Astrocyte (in vitro differentiated cells and primary cell): ENCODE measurements around the gene CUEDC2. TPM values are rescaled to one million over a fixed set of nuclear protein-coding genes. Genes with fewer than 3 reads are reported as not detected.

ENCODE experiments used
- DNase-seq: peaks from one replicate; pipeline ENCODE4 v3.0.0-alpha.2; 2010; ENCODE audit warnings: low read depth
- FAIRE-seq: peaks from 2 replicates; lab custom pipeline; 2011; peaks lifted over from hg19 to GRCh38; lab: Jason Lieb, UNC
- H2AFZ ChIP-seq: 2 replicates; pipeline ENCODE4 v1.6.0; 2012; ENCODE audit warnings: low read depth, low read length, inconsistent platforms
- H3K27ac ChIP-seq: 2 replicates; pipeline ENCODE4 v1.5.1; 2011; ENCODE audit warnings: low read depth, low read length, inconsistent platforms
- H3K27me3 ChIP-seq: 2 replicates; pipeline ENCODE4 v1.6.0; 2011; ENCODE audit warnings: low read length, inconsistent platforms; ENCODE audit not compliant: insufficient read depth
- H3K36me3 ChIP-seq: 2 replicates; pipeline ENCODE4 v1.5.1; 2011; ENCODE audit warnings: low read length, inconsistent platforms; ENCODE audit not compliant: insufficient read depth
- H3K4me1 ChIP-seq: 2 replicates; pipeline ENCODE4 v1.5.1; 2011; ENCODE audit warnings: low read length, inconsistent platforms; ENCODE audit not compliant: insufficient read depth
- H3K4me2 ChIP-seq: 2 replicates; pipeline ENCODE4 v1.6.0; 2012; ENCODE audit warnings: low read length, inconsistent platforms
- H3K4me3 ChIP-seq: 2 replicates; pipeline ENCODE4 v1.5.1; 2011; ENCODE audit warnings: low read depth, mild to moderate bottlenecking, low read length, inconsistent platforms; ENCODE audit not compliant: insufficient read depth
- H3K79me2 ChIP-seq: 2 replicates; pipeline ENCODE4 v1.6.0; 2012; ENCODE audit warnings: mild to moderate bottlenecking, low read length, inconsistent platforms; ENCODE audit not compliant: insufficient read depth
- H3K9ac ChIP-seq: 2 replicates; pipeline ENCODE4 v1.6.0; 2012; ENCODE audit warnings: mild to moderate bottlenecking, low read length, inconsistent platforms
- H3K9me3 ChIP-seq: 2 replicates; pipeline ENCODE4 v1.5.1; 2012; ENCODE audit warnings: low read depth, mild to moderate bottlenecking, low read length, inconsistent platforms; ENCODE audit not compliant: insufficient read depth
- H4K20me1 ChIP-seq: 2 replicates; pipeline ENCODE4 v1.6.0; 2012; ENCODE audit warnings: low read length, inconsistent platforms; ENCODE audit not compliant: insufficient read depth
- H3K27ac Mint-ChIP-seq: one replicate; pipeline ENCODE4 v1.8.0; 2021; ENCODE audit warnings: mild to moderate bottlenecking, mixed read lengths; ENCODE audit not compliant: unreplicated experiment
- H3K27me3 Mint-ChIP-seq: one replicate; pipeline ENCODE4 v1.8.0; 2021; ENCODE audit warnings: low read depth, mixed read lengths; ENCODE audit not compliant: unreplicated experiment
- H3K36me3 Mint-ChIP-seq: one replicate; pipeline ENCODE4 v1.8.0; 2021; ENCODE audit warnings: low read depth, mixed read lengths; ENCODE audit not compliant: unreplicated experiment
- H3K4me1 Mint-ChIP-seq: one replicate; pipeline ENCODE4 v1.8.0; 2021; ENCODE audit warnings: low read depth, mixed read lengths; ENCODE audit not compliant: unreplicated experiment
- H3K4me3 Mint-ChIP-seq: one replicate; pipeline ENCODE4 v1.8.0; 2021; ENCODE audit warnings: mild to moderate bottlenecking, moderate library complexity, mixed read lengths; ENCODE audit not compliant: unreplicated experiment
- H3K9me3 Mint-ChIP-seq: one replicate; pipeline ENCODE4 v1.8.0; 2021; ENCODE audit warnings: mild to moderate bottlenecking, mixed read lengths; ENCODE audit not compliant: unreplicated experiment
- CTCF ChIP-seq: IDR thresholded peaks from 2 replicates; pipeline ENCODE4 v1.5.1; 2011; ENCODE audit warnings: low read depth, mild to moderate bottlenecking, inconsistent platforms, low read length, moderate library complexity; ENCODE audit not compliant: insufficient read depth
- EZH2 ChIP-seq: IDR thresholded peaks from 2 replicates; pipeline ENCODE4 v1.6.1; 2012; ENCODE audit warnings: mild to moderate bottlenecking, low read length, inconsistent platforms; ENCODE audit not compliant: insufficient read depth
- total RNA-seq: library from RNA; stranded (reverse); gene quantifications from 2 replicates; pipeline ENCODE4 v1.2.1, GENCODE V29; 2021

The CUEDC2 gene
- total RNA-seq, 1 donor from 2014 or later: 49.1 TPM

- FAIRE-seq (no peak), DNase-seq (no peak)
- Histone ChIP-seq H3K4me2 (peak overlapping the region; percentile 99), H3K27me3 (no peaks in the 10 kb centered on the region), H3K9ac (peak overlapping the region; percentile 74), H3K79me2 (no peaks in the 10 kb centered on the region), H3K27ac (no peak overlapping the region), H3K4me3 (peak overlapping the region; percentile 69), H4K20me1 (no peaks in the 10 kb centered on the region), H3K4me1 (peaks cover 23% of the 10 kb centered on the region), H3K36me3 (no peaks in the 10 kb centered on the region), H3K9me3 (no peaks in the 10 kb centered on the region), H2AFZ (peak overlapping the region; percentile 90)
- Mint-ChIP-seq H3K36me3 (peaks cover 2% of the 10 kb centered on the region), H3K27me3 (no peaks in the 10 kb centered on the region), H3K4me1 (peaks cover 17% of the 10 kb centered on the region), H3K9me3 (no peaks in the 10 kb centered on the region), H3K27ac (no peak overlapping the region), H3K4me3 (peak overlapping the region; percentile 92)
- no peak for TF ChIP-seq CTCF
These were observed 17.7 kb upstream of the CUEDC2 start for GRCh38 chr10:102450124-102450373.

GRCh38 chr10:102449321-102450123, 17.1 kb upstream of the CUEDC2 start:
- H3K9me3 ChIP-seq: no peaks in the 10 kb centered on the region
- peaks cover 15% of the 10 kb centered on the region for H3K4me1 Mint-ChIP-seq
- peak overlapping the region; percentile 74 for H3K9ac ChIP-seq
- peak overlapping the region; percentile 99 for H3K4me2 ChIP-seq
- peak overlapping the region; percentile 90 for H2AFZ ChIP-seq
- H3K27ac ChIP-seq: no peak overlapping the region
- no peaks in the 10 kb centered on the region for H3K79me2 ChIP-seq
- no peaks in the 10 kb centered on the region for H3K27me3 ChIP-seq
- peak overlapping the region; percentile 92 for H3K4me3 Mint-ChIP-seq
- H3K4me3 ChIP-seq: peak overlapping the region; percentile 69
- peaks cover 23% of the 10 kb centered on the region for H3K4me1 ChIP-seq
- no peaks in the 10 kb centered on the region for H4K20me1 ChIP-seq
- no peaks in the 10 kb centered on the region for H3K36me3 ChIP-seq
- no peak for DNase-seq
- no peaks in the 10 kb centered on the region for H3K27me3 Mint-ChIP-seq
- peaks cover 2% of the 10 kb centered on the region for H3K36me3 Mint-ChIP-seq
- no peaks in the 10 kb centered on the region for H3K9me3 Mint-ChIP-seq
- peak overlapping the region; percentile 53 for H3K27ac Mint-ChIP-seq
- no peak for FAIRE-seq
- no peak for TF ChIP-seq CTCF

- Histone ChIP-seq H2AFZ (no peak overlapping the region), H3K27me3 (peaks cover 7% of the 10 kb centered on the region), H3K79me2 (no peaks in the 10 kb centered on the region), H3K27ac (no peak overlapping the region), H3K9me3 (no peaks in the 10 kb centered on the region), H3K4me3 (no peak overlapping the region), H3K4me1 (peaks cover 4% of the 10 kb centered on the region), H4K20me1 (no peaks in the 10 kb centered on the region), H3K9ac (no peak overlapping the region), H3K4me2 (no peak overlapping the region), H3K36me3 (no peaks in the 10 kb centered on the region)
- no peak for TF ChIP-seq EZH2
- no peak for TF ChIP-seq CTCF
- H3K4me1 Mint-ChIP-seq: peaks cover 4% of the 10 kb centered on the region
- no peaks in the 10 kb centered on the region for H3K9me3 Mint-ChIP-seq
- DNase-seq (no peak), FAIRE-seq (no peak)
- H3K27me3 Mint-ChIP-seq: peaks cover 1% of the 10 kb centered on the region
- H3K27ac Mint-ChIP-seq: no peak overlapping the region
- H3K4me3 Mint-ChIP-seq: no peak overlapping the region
- peaks cover 2% of the 10 kb centered on the region for H3K36me3 Mint-ChIP-seq
These were observed 12.5 kb upstream of the CUEDC2 start for GRCh38 chr10:102444851-102445250.
